CD4-positive, alpha-beta T cell treated with Interleukin-21 for 1 hour (primary cell): Measurements from ENCODE around the gene SLPI.

Source experiments
- DNase-seq: peaks from one replicate; pipeline ENCODE4 v3.0.0-alpha.2; 2020

The SLPI gene

GRCh38 chr20:45269754-45270270 lies 15.4 kb upstream of the SLPI start:
- no peak for DNase-seq

GRCh38 chr20:45269056-45269455 lies 14.7 kb upstream of the SLPI start:
- no peak for DNase-seq

DNA sequence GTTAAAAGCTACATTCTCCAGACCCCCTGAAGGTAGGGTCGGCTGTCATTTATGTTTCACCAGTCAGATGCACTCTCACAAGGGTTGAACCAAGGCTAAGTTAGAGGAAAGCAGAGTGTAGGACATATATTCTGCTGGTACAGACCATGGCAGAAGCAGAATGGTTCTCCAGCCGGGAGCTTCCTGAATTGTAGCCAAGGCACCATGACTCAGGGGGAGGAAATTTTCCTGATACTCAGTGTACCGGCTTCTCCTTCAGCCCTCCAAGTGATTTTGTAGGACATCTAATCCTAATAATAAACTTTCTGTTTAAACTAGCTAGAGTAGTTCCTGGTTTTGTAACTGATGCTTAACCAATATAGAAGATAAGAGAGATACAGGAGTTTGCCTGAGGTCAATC lies 14.2 kb upstream of the SLPI start:
- no peak for DNase-seq

DNA sequence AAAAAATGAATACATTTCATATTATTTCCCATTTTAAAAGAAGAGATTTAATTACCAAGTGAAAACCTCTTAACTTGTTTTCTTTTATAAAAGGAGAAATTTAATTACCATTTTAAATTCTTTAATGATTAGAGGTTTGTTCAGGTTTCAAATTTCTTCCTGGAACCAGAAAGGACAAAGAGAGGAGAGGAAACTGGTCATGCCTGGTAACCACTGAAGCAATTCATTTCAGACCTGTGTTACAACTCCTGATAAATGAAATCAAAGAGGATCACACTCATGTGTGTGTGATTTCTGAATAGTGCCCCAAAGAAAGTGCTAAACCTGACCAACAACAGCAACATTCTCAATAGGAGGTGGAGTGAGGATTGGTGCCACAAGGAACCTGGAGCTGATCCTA lies 12.6 kb upstream of the SLPI start:
- no peak for DNase-seq

DNA sequence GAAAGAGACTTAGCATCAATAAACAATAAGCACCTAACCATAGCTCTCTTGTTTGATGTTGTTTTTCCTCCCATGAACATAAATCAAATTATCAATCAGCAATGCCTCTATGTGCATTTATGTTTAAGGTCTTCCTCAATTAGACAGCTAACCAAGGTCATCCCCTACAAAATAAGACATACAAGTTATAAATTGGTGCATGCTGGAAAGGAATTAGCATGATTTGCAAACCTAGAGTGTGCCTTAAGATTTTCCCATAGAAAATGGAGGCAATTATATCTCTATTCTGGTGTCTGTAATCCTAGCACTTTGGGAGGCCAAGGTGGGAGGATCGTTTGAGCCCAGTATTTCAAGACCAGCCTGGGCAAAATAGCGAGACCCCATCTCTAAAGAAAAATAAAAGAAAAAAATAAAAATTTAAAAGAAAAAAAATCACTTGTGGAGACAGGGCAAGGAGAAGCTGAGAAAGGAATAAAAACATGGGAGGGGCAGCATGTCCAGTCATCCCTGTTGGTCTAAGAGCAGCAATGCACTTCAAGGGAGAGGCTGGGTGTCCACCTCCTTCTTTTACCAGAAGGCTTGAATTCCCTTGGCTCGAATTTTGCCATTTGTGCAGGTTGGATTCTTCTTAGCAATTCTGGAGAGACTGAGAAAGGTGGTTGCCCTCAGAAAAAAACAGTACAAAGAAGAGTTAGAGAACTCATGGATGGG lies 9.3 kb upstream of the SLPI start:
- no peak for DNase-seq

GRCh38 chr20:45258664-45259063 lies 4.3 kb upstream of the SLPI start:
- no peak for DNase-seq

DNA sequence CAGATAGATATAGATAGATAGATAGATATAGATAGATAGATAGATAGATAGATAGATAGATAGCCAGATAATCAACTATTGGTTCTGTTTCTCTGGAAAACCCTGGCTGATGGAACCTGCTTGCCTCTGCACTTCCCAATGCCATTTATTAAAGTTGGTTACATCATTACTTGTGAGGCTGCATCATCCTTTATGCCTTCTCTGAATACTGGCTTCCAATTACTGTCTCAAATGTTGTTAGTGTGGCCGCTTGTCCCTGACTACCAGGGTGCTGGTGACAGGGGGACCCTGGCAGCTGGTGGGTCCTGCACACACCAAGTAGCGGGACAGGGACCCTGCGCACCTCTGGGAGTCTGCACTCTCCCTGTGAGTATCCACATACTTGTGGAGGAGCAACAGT lies 3.9 kb upstream of the SLPI start:
- DNase-seq = no peak

- no peak for DNase-seq
These were observed 3.3 kb upstream of the SLPI start for GRCh38 chr20:45257711-45258110.

- DNase-seq = no peak
These were observed 2.8 kb upstream of the SLPI start for GRCh38 chr20:45257161-45257560.

DNA sequence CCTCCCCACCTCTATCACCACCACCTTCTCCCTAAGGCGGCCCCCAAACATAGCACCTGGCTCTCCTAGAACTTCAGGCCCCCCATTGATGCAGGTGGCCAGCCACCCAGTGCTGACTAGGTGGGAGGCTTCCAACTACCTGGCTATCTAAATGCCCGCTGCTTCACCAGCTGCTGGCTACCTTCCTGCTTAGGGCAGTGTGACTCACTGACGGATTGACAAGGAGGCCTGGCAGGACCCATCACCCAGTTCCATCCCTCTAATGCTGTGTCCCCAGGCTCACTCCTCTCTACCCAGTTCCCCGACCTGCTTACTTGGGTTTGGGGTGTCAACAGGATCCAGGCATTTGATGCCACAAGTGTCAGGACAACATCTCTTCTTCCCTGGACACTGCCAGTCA lies 1.1 kb downstream of the SLPI start:
- DNase-seq = no peak

GRCh38 chr20:45251884-45252560 lies 2.3 kb downstream of the SLPI start:
- DNase-seq = no peak

DNA sequence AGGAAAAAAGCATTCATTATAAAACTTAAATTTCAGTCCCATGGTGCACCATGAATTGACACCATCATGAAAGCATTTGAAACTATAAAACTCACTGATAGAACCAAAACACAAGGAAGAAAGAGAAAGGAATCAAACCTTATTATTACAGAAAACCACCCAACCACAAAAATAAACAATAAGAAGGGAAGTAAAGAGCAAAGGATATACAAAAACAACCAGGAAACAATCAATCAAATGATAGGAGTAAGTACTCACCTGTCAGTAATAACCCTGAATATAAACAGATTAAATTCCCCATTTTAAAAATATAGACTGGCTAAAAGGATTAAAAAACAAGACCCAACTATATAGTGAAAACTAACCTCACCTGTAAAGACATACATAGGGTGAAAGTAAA lies 5.8 kb downstream of the SLPI start:
- DNase-seq = no peak

DNA sequence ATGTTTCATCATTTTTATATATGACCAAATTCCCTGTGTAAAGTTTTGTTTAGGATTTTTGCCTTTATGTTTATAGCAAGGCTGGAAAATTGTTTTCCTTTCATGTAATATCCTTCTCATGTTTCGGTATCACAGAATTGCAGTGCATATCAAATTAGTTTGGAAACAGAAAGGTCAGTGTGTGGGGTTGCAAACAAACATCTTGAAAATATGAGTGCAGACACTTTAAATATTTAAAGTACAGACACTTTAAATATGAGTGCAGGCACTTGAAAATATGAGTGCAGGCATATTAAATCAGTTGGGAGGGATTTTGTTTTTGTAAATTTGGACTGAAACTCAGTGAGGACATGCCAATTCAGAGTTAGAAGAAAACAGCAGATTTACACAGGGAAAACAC lies 6.5 kb downstream of the SLPI start:
- no peak for DNase-seq

DNA sequence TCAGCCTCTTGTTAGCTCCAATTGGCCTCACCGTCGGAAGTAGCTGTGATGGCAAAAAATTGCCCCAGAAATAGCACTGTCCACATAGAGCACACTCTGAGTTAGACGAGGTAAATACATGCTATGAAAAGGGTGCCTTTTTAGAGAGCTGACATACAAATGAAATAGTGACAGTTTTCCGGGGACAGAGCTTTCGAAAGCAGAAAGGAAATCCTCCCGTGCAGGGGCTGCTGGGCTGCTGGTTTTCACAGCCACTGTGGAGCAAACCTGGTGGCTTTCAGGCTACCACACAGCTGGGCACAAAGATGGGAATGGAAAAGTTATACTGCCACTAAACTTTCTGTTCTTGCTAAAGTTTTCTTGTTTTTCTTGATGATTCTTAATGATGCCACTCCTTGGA lies 8.3 kb downstream of the SLPI start:
- no peak for DNase-seq

DNA sequence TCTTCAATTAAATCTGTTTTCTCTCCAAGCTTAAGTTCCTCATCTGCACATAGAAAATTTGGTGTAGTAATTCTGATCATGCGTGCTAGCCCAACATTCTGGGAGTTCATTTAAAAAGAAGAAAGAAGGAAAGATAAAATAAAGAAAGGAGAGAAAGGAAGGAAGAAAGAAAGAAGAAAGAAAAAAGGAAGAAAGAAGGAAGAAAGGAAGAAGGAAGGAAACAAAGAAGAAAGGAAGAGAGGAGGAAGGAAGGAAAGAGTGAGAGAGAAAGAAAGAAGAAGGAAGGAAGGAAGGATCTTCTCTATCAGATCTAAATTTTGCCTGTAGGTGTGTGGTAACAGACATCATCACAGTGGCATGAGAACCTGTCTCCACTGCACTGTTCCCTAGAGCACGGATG lies 16.2 kb downstream of the SLPI start:
- DNase-seq = no peak

DNA sequence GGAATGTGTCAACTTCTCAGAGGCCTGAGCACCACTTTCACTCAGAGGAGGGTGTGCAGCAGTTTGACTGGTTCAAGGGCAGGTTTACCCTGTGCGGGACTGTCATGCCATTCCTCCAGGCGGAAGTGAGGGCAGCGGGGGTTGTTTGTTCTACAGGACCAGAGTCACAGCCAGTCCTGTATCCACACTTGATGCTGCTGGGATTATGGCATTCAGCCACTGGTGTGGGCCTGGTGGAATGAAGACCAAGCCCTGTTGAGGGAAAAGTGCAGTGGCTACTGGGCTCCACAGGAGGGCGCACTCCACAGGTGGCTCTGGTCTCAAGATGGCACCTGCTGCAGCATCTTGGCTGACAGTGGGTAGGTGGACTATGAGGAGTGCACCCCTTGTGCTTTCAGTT lies 18.4 kb downstream of the SLPI start:
- no peak for DNase-seq

DNA sequence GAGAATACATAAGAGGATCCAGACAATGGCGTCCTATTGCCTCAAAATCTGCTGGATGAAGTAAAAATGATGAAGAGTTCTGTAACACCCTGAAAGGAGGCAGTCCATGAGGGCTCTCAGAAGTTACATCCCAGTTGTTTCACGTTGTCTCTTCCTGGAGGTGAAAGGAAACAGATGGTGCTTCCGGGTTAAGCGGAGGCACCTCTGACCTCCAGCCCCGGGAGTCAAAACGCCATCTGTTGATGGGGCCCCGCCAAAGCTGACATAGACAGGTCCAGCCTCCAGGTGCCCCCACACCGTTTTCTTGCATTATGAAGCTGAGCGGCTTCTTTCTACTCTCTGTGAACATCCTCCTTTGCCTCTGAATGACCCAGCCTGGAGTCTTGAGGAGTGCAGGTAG lies 23.7 kb downstream of the SLPI start:
- no peak for DNase-seq

DNA sequence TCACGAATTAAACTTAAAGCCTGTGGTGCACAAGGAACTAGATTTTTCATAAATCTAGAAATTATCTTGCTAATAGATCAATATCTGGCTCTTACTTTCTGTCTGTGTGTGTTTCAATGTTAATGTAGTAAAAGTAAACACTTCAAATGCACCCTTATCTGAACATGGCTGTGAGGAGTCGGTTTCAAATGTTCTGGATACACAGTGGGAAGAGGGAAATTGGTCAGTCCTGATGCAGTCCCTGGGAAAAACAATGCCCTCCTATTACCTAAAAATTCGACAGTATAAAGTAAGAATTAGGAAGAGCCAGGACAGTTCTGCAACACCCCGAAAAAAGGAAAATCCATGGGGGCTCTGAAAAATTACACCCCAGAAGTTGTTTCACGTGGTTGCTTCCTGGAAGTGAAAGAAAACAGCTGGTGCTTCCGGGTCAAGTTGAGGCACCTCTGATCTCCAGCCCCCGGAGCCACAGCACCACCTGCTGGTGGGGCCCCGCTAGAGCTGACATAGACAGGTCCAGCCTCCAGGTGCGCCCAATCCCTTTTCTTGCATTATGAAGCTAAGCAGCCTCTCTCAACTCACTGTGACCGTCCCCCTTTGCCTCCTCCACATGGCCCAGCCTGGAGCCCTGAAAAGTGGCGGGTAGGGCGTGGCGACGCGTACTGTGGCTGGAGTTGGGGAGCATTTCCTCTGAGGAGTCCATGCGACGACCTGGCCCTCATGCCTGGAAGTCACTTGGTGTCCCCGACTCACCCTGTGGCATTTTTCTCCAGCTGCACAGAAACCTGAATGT lies 24.9 kb downstream of the SLPI start:
- peak; percentile 12 for DNase-seq

GRCh38 chr20:45226287-45226686 lies 28.1 kb downstream of the SLPI start:
- no peak for DNase-seq

GRCh38 chr20:45223136-45223535 lies 31.2 kb downstream of the SLPI start:
- DNase-seq = no peak

GRCh38 chr20:45221076-45221475 lies 33.3 kb downstream of the SLPI start, which contains the start of gene SEMG2:
Gene SEMG2 (plus strand): TSS chr20:45221373. CDS start chr20:45221390, 17 bp downstream.
- no peak for DNase-seq

DNA sequence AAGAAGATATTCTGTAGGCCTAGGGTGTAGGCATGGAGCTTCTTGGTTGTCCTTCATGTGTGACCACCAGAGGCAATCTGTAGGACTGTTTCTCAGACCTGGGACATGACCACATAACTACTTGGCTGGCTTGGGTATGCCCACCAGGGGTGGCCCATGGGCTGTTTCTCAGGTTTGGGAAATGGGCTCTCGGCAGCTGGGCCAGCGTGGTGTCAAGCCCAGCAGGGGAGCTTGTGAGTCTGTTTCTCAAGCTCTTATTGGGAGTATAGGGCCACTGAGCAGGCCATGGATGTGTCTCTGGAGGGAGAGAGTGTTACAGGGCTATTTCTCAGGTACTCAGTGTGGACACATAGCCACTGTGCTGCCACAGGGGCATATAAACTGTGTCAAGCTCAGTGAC lies 35.7 kb downstream of the SLPI start:
- DNase-seq = no peak

DNA sequence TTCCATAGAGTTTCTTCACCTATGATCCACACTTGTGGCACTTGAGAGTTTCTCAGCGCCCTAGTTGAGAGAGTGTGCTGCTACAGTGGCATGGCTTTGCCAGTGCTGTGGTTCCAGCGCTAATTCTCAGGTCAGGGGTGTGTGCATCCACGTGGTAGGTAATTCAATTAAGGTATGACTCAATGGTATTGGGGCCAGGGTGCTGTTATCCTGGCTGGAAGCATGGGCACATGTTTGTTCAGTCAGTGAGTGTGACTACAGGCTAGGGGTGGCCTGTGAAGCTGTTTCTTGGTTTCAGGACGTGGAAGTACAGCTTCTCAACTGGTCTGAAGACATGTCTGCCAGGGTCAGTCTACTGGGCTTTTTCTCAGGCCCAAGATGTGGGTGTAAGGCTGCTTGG lies 36.2 kb downstream of the SLPI start:
- DNase-seq = no peak

DNA sequence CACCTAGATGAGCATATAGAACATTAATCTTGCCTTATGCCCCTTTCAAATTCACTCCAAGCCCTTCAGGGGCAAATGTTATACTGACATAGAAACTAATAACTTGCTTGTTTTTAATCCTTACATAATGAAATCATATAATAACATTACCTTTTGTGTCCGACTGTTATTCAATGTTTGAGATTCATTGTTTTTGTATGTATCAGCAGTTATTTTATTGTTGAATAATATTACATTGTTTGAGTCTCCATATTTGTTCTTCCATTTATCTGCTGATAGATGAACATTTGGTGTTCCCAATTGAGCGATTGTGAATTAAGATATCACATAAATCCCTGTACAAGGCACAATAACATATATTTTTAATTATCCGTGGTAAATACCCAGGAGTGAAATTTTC lies 41.5 kb downstream of the SLPI start:
- no peak for DNase-seq
